BLaER1 treated with 17β-estradiol and CSF1 and Interleukin-3, amounts not matched to agents 10 nM and 100 nM (cell line): ENCODE results near the gene CORO2A.

Experiments
- H3K27ac ChIP-seq, 11 experiments: shearing (Covaris generic); formaldehyde crosslinking; 2 replicates each; pipeline ENCODE4 v1.8.1; 2022
- H3K27me3 ChIP-seq, 11 experiments: shearing (Covaris generic); formaldehyde crosslinking; 2 replicates each; pipeline ENCODE4 v1.8.1; 2022
- H3K36me3 ChIP-seq, 11 experiments: shearing (Covaris generic); formaldehyde crosslinking; 2 replicates each; pipeline ENCODE4 v1.8.1; 2022
- H3K4me1 ChIP-seq, 10 experiments: shearing (Covaris generic); formaldehyde crosslinking; 2 replicates each; pipeline ENCODE4 v1.8.1; 2022
- H3K4me2 ChIP-seq, 11 experiments: shearing (Covaris generic); formaldehyde crosslinking; 2 replicates each; pipeline ENCODE4 v1.8.1; 2022
- H3K4me3 ChIP-seq, 10 experiments: shearing (Covaris generic); formaldehyde crosslinking; 2 replicates each; pipeline ENCODE4 v1.8.1; 2022
- H3K9ac ChIP-seq, 11 experiments: shearing (Covaris generic); formaldehyde crosslinking; 2 replicates each; pipeline ENCODE4 v1.8.1; 2022
- H3K9me3 ChIP-seq, 11 experiments: shearing (Covaris generic); formaldehyde crosslinking; replicated peaks in 1 of 11; 2 replicates each; pipeline ENCODE4 v1.8.1; 2022
- H4K20me1 ChIP-seq, 11 experiments: shearing (Covaris generic); formaldehyde crosslinking; 2 replicates each; pipeline ENCODE4 v1.8.1; 2022
- Cebpa-rat ChIP-seq, 11 experiments: shearing (Covaris generic); IDR thresholded peaks; 2 replicates each; pipeline ENCODE4 v1.8.1; 2022

The CORO2A gene

DNA sequence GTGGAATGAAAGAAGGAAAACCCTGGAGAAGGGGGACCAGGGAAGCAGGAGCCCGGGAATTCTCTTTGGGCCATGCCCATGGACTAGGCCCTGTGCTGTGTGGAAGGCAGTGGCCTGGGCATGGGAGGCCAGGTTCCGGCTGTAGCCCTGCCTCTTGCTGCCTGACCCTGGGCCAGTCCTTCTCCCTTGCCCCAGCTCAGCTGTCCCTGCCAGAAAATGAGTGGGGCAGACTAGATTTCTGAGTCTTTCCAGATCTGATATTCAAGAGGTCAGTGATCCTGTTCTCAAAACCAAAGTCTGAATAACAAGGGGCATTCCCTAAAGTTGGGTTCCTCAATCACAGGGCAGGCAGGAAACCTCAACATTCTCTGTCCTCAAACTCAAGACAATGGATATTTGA lies 24.8 kb upstream of the CORO2A start:
- H3K27me3 ChIP-seq = no peaks in the 10 kb centered on the region
- H3K4me3 ChIP-seq = no peak overlapping the region
- H3K9me3 ChIP-seq = no peaks in the 10 kb centered on the region
- no peak for TF ChIP-seq Cebpa-rat (IDR thresholded peaks at IDR 0.05)
- H3K4me1 ChIP-seq = peaks cover 0 to 33% (median 0%) of the 10 kb centered on the region in 10 experiments; a peak in 4 of 20 replicates
- peak overlapping the region in 2 of 11 experiments; percentile 17 to 37; a peak in 1 of 22 replicates for H3K9ac ChIP-seq
- H3K4me2 ChIP-seq = peak overlapping the region in 2 of 11 experiments; percentile 28 to 72; a peak in 3 of 22 replicates
- H3K27ac ChIP-seq = 0 out of 22 replicates have a peak overlapping the region, but pooled peaks of 1 of the 11 experiments have one; percentile 16
- peaks cover 0 to 95% (median 0%) of the 10 kb centered on the region in 11 experiments; a peak in 10 of 22 replicates for H4K20me1 ChIP-seq
- peaks cover 0 to 99% (median 61%) of the 10 kb centered on the region in 11 experiments; a peak in 17 of 22 replicates for H3K36me3 ChIP-seq

- no peak for TF ChIP-seq Cebpa-rat (IDR thresholded peaks at IDR 0.05)
- Histone ChIP-seq H3K27ac (no peak overlapping the region), H3K4me3 (no peak overlapping the region), H3K9me3 (no peaks in the 10 kb centered on the region), H3K4me2 (no peak overlapping the region), H3K36me3 (peaks cover 0 to 99% (median 52%) of the 10 kb centered on the region in 11 experiments; a peak in 17 of 22 replicates), H3K27me3 (no peaks in the 10 kb centered on the region), H4K20me1 (peaks cover 0 to 95% (median 0%) of the 10 kb centered on the region in 11 experiments; a peak in 10 of 22 replicates), H3K4me1 (peaks cover 0 to 31% (median 0%) of the 10 kb centered on the region in 10 experiments; a peak in 4 of 20 replicates), H3K9ac (no peak overlapping the region)
Measured at GRCh38 chr9:98216391-98216790, 24.0 kb upstream of the CORO2A start.

- H3K4me3 ChIP-seq = no peak overlapping the region
- peaks cover 0 to 93% (median 0%) of the 10 kb centered on the region in 11 experiments; a peak in 10 of 22 replicates for H4K20me1 ChIP-seq
- H3K27me3 ChIP-seq = no peaks in the 10 kb centered on the region
- TF ChIP-seq Cebpa-rat (IDR thresholded peaks at IDR 0.05) = no peak
- H3K27ac ChIP-seq = no peak overlapping the region
- H3K36me3 ChIP-seq = peaks cover 0 to 99% (median 47%) of the 10 kb centered on the region in 11 experiments; a peak in 17 of 22 replicates
- no peaks in the 10 kb centered on the region for H3K9me3 ChIP-seq
- H3K4me1 ChIP-seq = peaks cover 0 to 31% (median 0%) of the 10 kb centered on the region in 10 experiments; a peak in 4 of 20 replicates
- no peak overlapping the region for H3K9ac ChIP-seq
- no peak overlapping the region for H3K4me2 ChIP-seq
Measured at GRCh38 chr9:98215821-98216220, 23.4 kb upstream of the CORO2A start.

GRCh38 chr9:98215271-98215670 lies 22.8 kb upstream of the CORO2A start:
- H3K36me3 ChIP-seq = peaks cover 0 to 99% (median 41%) of the 10 kb centered on the region in 11 experiments; a peak in 17 of 22 replicates
- no peaks in the 10 kb centered on the region for H3K27me3 ChIP-seq
- no peak for TF ChIP-seq Cebpa-rat (IDR thresholded peaks at IDR 0.05)
- H4K20me1 ChIP-seq = peaks cover 0 to 93% (median 0%) of the 10 kb centered on the region in 11 experiments; a peak in 9 of 22 replicates
- no peaks in the 10 kb centered on the region for H3K9me3 ChIP-seq
- H3K9ac ChIP-seq = peak overlapping the region in 1 of 11 experiments; percentile 6; a peak in 1 of 22 replicates
- peaks cover 0 to 31% (median under 1%) of the 10 kb centered on the region in 10 experiments; a peak in 6 of 20 replicates for H3K4me1 ChIP-seq
- no peak overlapping the region for H3K4me2 ChIP-seq
- no peak overlapping the region for H3K4me3 ChIP-seq
- H3K27ac ChIP-seq = no peak overlapping the region

DNA sequence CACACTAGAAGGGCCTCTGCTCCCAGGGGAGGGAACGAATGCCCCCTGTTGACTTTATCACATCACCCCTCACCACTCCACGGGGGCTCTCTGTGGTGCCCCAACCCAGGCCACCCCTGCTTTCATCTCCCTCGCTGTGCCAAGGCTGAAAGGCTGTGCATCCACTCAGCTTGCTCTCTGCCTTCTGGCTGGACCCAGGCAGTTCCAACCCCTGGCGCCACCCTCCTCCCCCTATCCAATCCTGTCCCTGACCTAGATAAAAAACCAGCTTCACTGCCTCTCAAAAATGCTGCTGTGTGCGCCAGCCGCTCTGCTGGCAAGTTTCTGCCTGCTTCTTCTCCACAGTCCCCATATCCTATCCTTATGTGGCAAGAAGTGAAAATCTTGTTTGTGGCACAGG lies 22.4 kb upstream of the CORO2A start:
- peaks cover 0 to 30% (median 5%) of the 10 kb centered on the region in 10 experiments; a peak in 11 of 20 replicates for H3K4me1 ChIP-seq

DNA sequence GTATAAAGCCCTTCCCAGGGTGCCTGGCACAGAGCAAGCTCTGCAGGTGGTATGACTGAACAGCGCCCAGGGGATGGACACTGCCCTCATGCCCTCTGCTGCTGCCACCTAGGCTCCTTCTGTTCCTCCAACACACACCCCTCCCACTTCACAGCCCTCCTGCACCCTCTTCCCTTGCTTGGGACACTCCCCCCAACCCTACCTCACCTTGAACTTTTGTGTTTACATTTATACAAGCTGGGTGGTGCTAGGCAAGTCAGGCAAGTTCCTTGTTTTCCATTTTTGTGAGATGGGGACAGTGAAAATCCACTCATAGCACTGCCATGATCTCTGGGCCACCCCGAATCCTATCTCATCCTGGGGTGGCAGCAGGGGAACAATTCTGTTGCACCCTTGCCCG lies 18.8 kb upstream of the CORO2A start:
- no peak overlapping the region for H3K27ac ChIP-seq

More for the DNA sequence above, 22.4 kb upstream of the CORO2A start:
- Histone ChIP-seq H4K20me1 (peaks cover 0 to 93% (median 0%) of the 10 kb centered on the region in 11 experiments; a peak in 9 of 22 replicates), H3K36me3 (peaks cover 0 to 99% (median 37%) of the 10 kb centered on the region in 11 experiments; a peak in 16 of 22 replicates), H3K27me3 (no peaks in the 10 kb centered on the region), H3K9ac (no peak overlapping the region), H3K4me2 (no peak overlapping the region), H3K9me3 (no peaks in the 10 kb centered on the region), H3K27ac (no peak overlapping the region), H3K4me3 (no peak overlapping the region)
- TF ChIP-seq Cebpa-rat (IDR thresholded peaks at IDR 0.05) = no peak

GRCh38 chr9:98210435-98210834 lies 18.0 kb upstream of the CORO2A start:
- Histone ChIP-seq H3K9me3 (no peaks in the 10 kb centered on the region), H3K27ac (no peak overlapping the region), H3K9ac (no peak overlapping the region; a peak in 1 of 22 replicates), H3K4me2 (no peak overlapping the region), H3K4me1 (peaks cover 0 to 17% (median 5%) of the 10 kb centered on the region in 10 experiments; a peak in 10 of 20 replicates), H3K4me3 (no peak overlapping the region), H4K20me1 (peaks cover 0 to 87% (median 0%) of the 10 kb centered on the region in 11 experiments; a peak in 8 of 22 replicates), H3K27me3 (no peaks in the 10 kb centered on the region), H3K36me3 (peaks cover 0 to 92% (median 29%) of the 10 kb centered on the region in 11 experiments; a peak in 15 of 22 replicates)
- TF ChIP-seq Cebpa-rat (IDR thresholded peaks at IDR 0.05) = no peak

More for the DNA sequence above, 18.8 kb upstream of the CORO2A start:
- Histone ChIP-seq H3K36me3 (peaks cover 0 to 99% (median 29%) of the 10 kb centered on the region in 11 experiments; a peak in 15 of 22 replicates), H3K9me3 (no peaks in the 10 kb centered on the region), H3K4me3 (no peak overlapping the region), H3K4me2 (no peak overlapping the region), H3K4me1 (peaks cover 0 to 12% (median under 1%) of the 10 kb centered on the region in 10 experiments; a peak in 8 of 20 replicates), H3K9ac (peak overlapping the region in 1 of 11 experiments; percentile 16; a peak in 1 of 22 replicates), H4K20me1 (peaks cover 0 to 91% (median 0%) of the 10 kb centered on the region in 11 experiments; a peak in 8 of 22 replicates), H3K27me3 (no peaks in the 10 kb centered on the region)
- no peak for TF ChIP-seq Cebpa-rat (IDR thresholded peaks at IDR 0.05)

GRCh38 chr9:98209530-98209929 lies 17.1 kb upstream of the CORO2A start:
- no peak overlapping the region for H3K9ac ChIP-seq
- H3K27ac ChIP-seq = no peak overlapping the region
- peaks cover 0 to 87% (median 0%) of the 10 kb centered on the region in 11 experiments; a peak in 8 of 22 replicates for H4K20me1 ChIP-seq
- TF ChIP-seq Cebpa-rat (IDR thresholded peaks at IDR 0.05) = no peak
- H3K9me3 ChIP-seq = no peaks in the 10 kb centered on the region
- peaks cover 0 to 17% (median 5%) of the 10 kb centered on the region in 10 experiments; a peak in 10 of 20 replicates for H3K4me1 ChIP-seq
- no peak overlapping the region for H3K4me3 ChIP-seq
- 0 out of 22 replicates have a peak overlapping the region, but pooled peaks of 2 of the 11 experiments have one; percentile 8 to 35 for H3K4me2 ChIP-seq
- peaks cover 0 to 92% (median 29%) of the 10 kb centered on the region in 11 experiments; a peak in 15 of 22 replicates for H3K36me3 ChIP-seq
- H3K27me3 ChIP-seq = no peaks in the 10 kb centered on the region

DNA sequence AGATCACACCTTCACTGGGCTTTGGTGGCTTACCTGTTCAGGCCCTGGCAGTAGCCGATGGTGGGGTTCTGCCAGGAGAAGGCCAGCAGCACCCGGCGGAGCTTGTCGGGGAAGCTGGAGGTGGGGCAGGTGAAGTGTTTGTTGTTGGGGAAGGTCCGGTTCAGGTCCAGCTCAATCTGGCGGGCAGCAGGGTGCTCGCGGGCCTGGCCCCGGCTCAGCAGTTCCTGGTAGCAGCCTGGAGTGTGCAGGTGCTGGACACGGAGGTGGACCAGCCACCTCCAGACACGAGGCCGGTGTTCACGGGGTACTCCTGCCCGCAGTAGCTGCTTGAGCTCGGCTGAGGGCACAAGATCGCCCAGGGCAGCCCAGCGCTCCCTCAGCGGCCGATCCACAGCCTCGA lies 16.2 kb upstream of the CORO2A start:
- Histone ChIP-seq H4K20me1 (peaks cover 0 to 91% (median 0%) of the 10 kb centered on the region in 11 experiments; a peak in 9 of 22 replicates), H3K27me3 (no peaks in the 10 kb centered on the region), H3K9ac (no peak overlapping the region), H3K4me1 (peaks cover 0 to 17% (median 5%) of the 10 kb centered on the region in 10 experiments; a peak in 10 of 20 replicates), H3K27ac (no peak overlapping the region), H3K4me2 (no peak overlapping the region), H3K36me3 (peaks cover 0 to 93% (median 26%) of the 10 kb centered on the region in 11 experiments; a peak in 15 of 22 replicates), H3K4me3 (no peak overlapping the region), H3K9me3 (no peaks in the 10 kb centered on the region)
- TF ChIP-seq Cebpa-rat (IDR thresholded peaks at IDR 0.05) = no peak
